ENCODE data around the gene TMEM145.

GRCh38 chr19:42326969-42327368, 13.9 kb downstream of the TMEM145 start:
- TF ChIP-seq CTCF (IDR thresholded peaks at IDR 0.05; ENCODE audit: insufficient read depth, low read depth, low read length) = no peak
- no peak for TF ChIP-seq EZH2 (IDR thresholded peaks at IDR 0.05; ENCODE audit: insufficient read depth, low read length)
